SK-N-SH (cell line): ENCODE measurements around the gene ANKRD33B. TPM values are rescaled to one million over a fixed set of nuclear protein-coding genes. Genes with fewer than 3 reads are reported as not detected.

Experiments
- CTCF ChIA-PET: fragments of 300-600, 350-600 bp; formaldehyde crosslinking; extraction: SDS; loops from one replicate; lab custom pipeline; 2021; lab: Yijun Ruan, JAX
- POLR2A ChIA-PET: fragments of 350-600 bp; sonication (Branson Sonifier 250); formaldehyde crosslinking; extraction: SDS; loops from one replicate; lab custom pipeline; 2020; ENCODE audit warnings: antibody characterized with exemption, inconsistent platforms; lab: Yijun Ruan, JAX
- DNase-seq: peaks from one replicate; pipeline ENCODE4 v3.0.0; 2012
- H2AFZ ChIP-seq: fragments of 200-600 bp; sonication (generic); 2 replicates; pipeline ENCODE4 v1.8.1; 2016; ENCODE audit warnings: antibody characterized with exemption, mild to moderate bottlenecking, low read depth
- H3F3A ChIP-seq: fragments of 200-600 bp; sonication (generic); replicated peaks from 2 replicates; pipeline ENCODE3; 2016; ENCODE audit warnings: antibody characterized with exemption, mild to moderate bottlenecking; ENCODE audit not compliant: insufficient read depth
- H3K27ac ChIP-seq, 2 experiments: fragments of 200-500 bp in 1 of 2; fragments of 200-600 bp in 1 of 2; sonication (Bioruptor generic) in 1 of 2; sonication (generic), shearing (Covaris generic) in 1 of 2; 2 replicates each; pipeline versions ENCODE4 v1.5.1 to v1.6.1; 2014 to 2016; ENCODE audit warnings: low read depth in 2 of 2, inconsistent platforms in 1 of 2, low read length in 1 of 2, mild to moderate bottlenecking in 1 of 2, mixed read lengths in 1 of 2
- H3K27me3 ChIP-seq: fragments of 200-600 bp; sonication (generic), shearing (Covaris generic); 2 replicates; pipeline ENCODE4 v1.6.1; 2016; ENCODE audit warnings: mixed run types; ENCODE audit not compliant: insufficient read depth
- H3K36me3 ChIP-seq, 2 experiments: fragments of 200-500 bp in 1 of 2; fragments of 200-600 bp in 1 of 2; sonication (Bioruptor generic) in 1 of 2; sonication (generic) in 1 of 2; replicated peaks in 1 of 2; 2 replicates each; pipeline versions ENCODE3 to v1.5.1; 2014 to 2016; ENCODE audit warnings: low read length in 1 of 2, mild to moderate bottlenecking in 1 of 2; ENCODE audit not compliant: insufficient read depth in 2 of 2, control insufficient read depth in 1 of 2
- H3K4me1 ChIP-seq, 2 experiments: fragments of 200-500 bp in 1 of 2; fragments of 200-600 bp in 1 of 2; sonication (Bioruptor generic) in 1 of 2; sonication (generic), shearing (Covaris generic) in 1 of 2; 2 replicates each; pipeline versions ENCODE4 v1.5.1 to v1.6.1; 2014 to 2016; ENCODE audit warnings: low read depth in 1 of 2, low read length in 1 of 2, mixed run types in 1 of 2; ENCODE audit not compliant: insufficient read depth in 2 of 2, control insufficient read depth in 1 of 2
- H3K4me2 ChIP-seq: fragments of 200-600 bp; sonication (generic), shearing (Covaris generic); 2 replicates; pipeline ENCODE4 v1.6.1; 2017; ENCODE audit warnings: mixed run types
- H3K4me3 ChIP-seq, 2 experiments: fragments of 200-500 bp in 1 of 2; fragments of 200-600 bp in 1 of 2; sonication (Bioruptor generic) in 1 of 2; sonication (generic), shearing (Covaris generic) in 1 of 2; 2 replicates each; pipeline versions ENCODE4 v1.5.1 to v1.8.1; 2014 to 2016; ENCODE audit warnings: low read depth in 2 of 2, inconsistent platforms in 1 of 2, low read length in 1 of 2, mild to moderate bottlenecking in 1 of 2, mixed read lengths in 1 of 2, moderate library complexity in 1 of 2
- H3K79me2 ChIP-seq: fragments of 200-600 bp; sonication (generic); 2 replicates; pipeline ENCODE4 v1.8.1; 2017; ENCODE audit warnings: mild to moderate bottlenecking; ENCODE audit not compliant: insufficient read depth
- H3K9ac ChIP-seq: fragments of 200-600 bp; sonication (generic); 2 replicates; pipeline ENCODE4 v1.6.1; 2017; ENCODE audit warnings: mixed run types
- H3K9me2 ChIP-seq: fragments of 200-600 bp; sonication (generic); 2 replicates; pipeline ENCODE4 v1.6.1; 2017; ENCODE audit warnings: mixed run types
- H3K9me3 ChIP-seq: fragments of 200-600 bp; sonication (generic); 2 replicates; pipeline ENCODE4 v1.6.1; 2017; ENCODE audit warnings: mixed run types, mild to moderate bottlenecking, moderate library complexity
- H4K20me1 ChIP-seq: fragments of 200-600 bp; sonication (generic); 2 replicates; pipeline ENCODE4 v1.6.1; 2017; ENCODE audit warnings: mild to moderate bottlenecking, mixed run types; ENCODE audit not compliant: insufficient read depth
- CTCF ChIP-seq: fragments of 200-600 bp; sonication (generic); IDR thresholded peaks from 2 replicates; pipeline ENCODE4 v1.6.1; 2017; ENCODE audit warnings: antibody characterized with exemption, mild to moderate bottlenecking, moderate library complexity
- FOXJ3 ChIP-seq: sonication (generic); formaldehyde crosslinking; IDR thresholded peaks from 2 replicates; pipeline ENCODE4 v1.5.1; 2020; ENCODE audit warnings: mild to moderate bottlenecking, missing genetic modification reagents
- IRF3 ChIP-seq: fragments of 150-350 bp; IDR thresholded peaks from 2 replicates; pipeline ENCODE4 v1.6.1; 2016; ENCODE audit warnings: mild to moderate bottlenecking, low read depth, low read length
- MAX ChIP-seq: IDR thresholded peaks from 2 replicates; pipeline ENCODE4 v1.4.0; 2012; ENCODE audit warnings: low read depth
- MEF2A ChIP-seq: IDR thresholded peaks from 2 replicates; pipeline ENCODE4 v1.4.0; 2012; ENCODE audit warnings: low read depth, borderline replicate concordance
- NFIC ChIP-seq: IDR thresholded peaks from 2 replicates; pipeline ENCODE4 v1.4.0; 2012; ENCODE audit warnings: borderline replicate concordance
- POLR2AphosphoS5 ChIP-seq: IDR thresholded peaks from 2 replicates; pipeline ENCODE4 v1.6.1; 2012; ENCODE audit warnings: low read depth, low read length
- RCOR1 ChIP-seq: fragments of 150-350 bp; IDR thresholded peaks from 2 replicates; pipeline ENCODE4 v1.6.1; 2017; ENCODE audit warnings: antibody characterized with exemption, low read length
- REST ChIP-seq: IDR thresholded peaks from 2 replicates; pipeline ENCODE4 v1.6.1; 2012; ENCODE audit warnings: mild to moderate bottlenecking, low read depth, low read length, moderate library complexity
- RFX5 ChIP-seq: IDR thresholded peaks from 2 replicates; pipeline ENCODE4 v1.6.1; 2012; ENCODE audit warnings: mild to moderate bottlenecking, improper control_type of control experiment, low read length
- RXRA ChIP-seq: IDR thresholded peaks from 2 replicates; pipeline ENCODE4 v1.4.0; 2012; ENCODE audit warnings: low read depth, mild to moderate bottlenecking, borderline replicate concordance
- SIN3A ChIP-seq: IDR thresholded peaks from 2 replicates; pipeline ENCODE4 v1.6.1; 2012; ENCODE audit warnings: low read depth, mild to moderate bottlenecking, low read length, moderate library complexity, borderline replicate concordance
- SMC3 ChIP-seq: IDR thresholded peaks from 2 replicates; pipeline ENCODE4 v1.6.1; 2012; ENCODE audit warnings: low read depth, low read length, improper control_type of control experiment
- TAF1 ChIP-seq: IDR thresholded peaks from 2 replicates; pipeline ENCODE4 v1.6.1; 2012; ENCODE audit warnings: low read depth, mild to moderate bottlenecking, low read length, moderate library complexity, borderline replicate concordance
- TCF12 ChIP-seq: IDR thresholded peaks from 2 replicates; pipeline ENCODE4 v1.4.0; 2012
- TEAD4 ChIP-seq: IDR thresholded peaks from 2 replicates; pipeline ENCODE4 v1.4.0; 2012; ENCODE audit warnings: mild to moderate bottlenecking, borderline replicate concordance; ENCODE audit not compliant: insufficient read depth
- USF2 ChIP-seq: fragments of 150-350 bp; IDR thresholded peaks from 2 replicates; pipeline ENCODE4 v1.6.1; 2017; ENCODE audit warnings: antibody characterized with exemption, low read length, low read depth, borderline replicate concordance
- YY1 ChIP-seq: IDR thresholded peaks from 2 replicates; pipeline ENCODE4 v1.4.0; 2012; ENCODE audit warnings: low read depth, mild to moderate bottlenecking
- ZBTB33 ChIP-seq: IDR thresholded peaks from 2 replicates; pipeline ENCODE4 v1.4.0; 2012; ENCODE audit warnings: low read depth, borderline replicate concordance
- WGBS: methylation state at CpG from one replicate; pipeline ENCODE4 v1.1.6; 2017; ENCODE audit warnings: low lambda C conversion rate; 5-methylcytosine and 5-hydroxymethylcytosine counted together
- polyA plus RNA-seq, 3 experiments: library from polyadenylated mRNA; depleted of rRNA; stranded (reverse); fragments of >200 nt; gene quantifications; 2 replicates each; pipeline ENCODE4 v1.2.3, GENCODE V29; 2012

Gene ANKRD33B
- polyA plus RNA-seq, 1 of the 3 experiments (the other 2 are of a cell fraction), result 1.8 TPM

- TF ChIP-seq USF2 (no peak), TAF1 (no peak), NFIC (no peak), YY1 (no peak), POLR2AphosphoS5 (no peak), SIN3A (no peak), MEF2A (no peak)
- TF ChIP-seq, all 33 proteins: peak for 0
Observed at GRCh38 chr5:10586555-10586954, 22.7 kb downstream of the ANKRD33B start (continued).

GRCh38 chr5:10588109-10588775 is 24.4 kb downstream of the ANKRD33B start:
- DNase-seq, result no peak
- no peak for TF ChIP-seq NFIC
- no peak for TF ChIP-seq TEAD4
- TF ChIP-seq YY1, result no peak
- TF ChIP-seq IRF3, result no peak
- no peak for TF ChIP-seq TCF12
- TF ChIP-seq POLR2AphosphoS5, result no peak
- TF ChIP-seq FOXJ3 (CRISPR knock-in tag), result no peak
- no peak for TF ChIP-seq MEF2A
- TF ChIP-seq CTCF, result no peak
- TF ChIP-seq MAX, result no peak
- no peak for TF ChIP-seq RFX5
- TF ChIP-seq TAF1, result no peak
- TF ChIP-seq RCOR1, result no peak
- no peak for TF ChIP-seq SIN3A
- TF ChIP-seq ZBTB33, result no peak
- TF ChIP-seq REST, result no peak
- no peak for TF ChIP-seq RXRA
- TF ChIP-seq SMC3, result no peak
- Histone ChIP-seq H3K4me3 (no peak overlapping the region), H3K4me1 (peaks cover 0 to 5% of the 10 kb centered on the region in 2 experiments; a peak in 1 of 4 replicates), H2AFZ (no peak overlapping the region), H3K27me3 (no peaks in the 10 kb centered on the region), H3K9me3 (peaks cover 3% of the 10 kb centered on the region; the same call in 1 of the 2 replicates), H3K4me2 (no peak overlapping the region), H4K20me1 (peaks cover 6% of the 10 kb centered on the region; the same call in 1 of the 2 replicates), H3K27ac (no peak overlapping the region), H3K9me2 (no peaks in the 10 kb centered on the region), H3F3A (no peaks in the 10 kb centered on the region), H3K79me2 (peaks cover 22% of the 10 kb centered on the region), H3K9ac (no peak overlapping the region), H3K36me3 (no peaks in the 10 kb centered on the region)
- ChIA-PET CTCF (no interaction called here), POLR2A (no interaction called here)
- WGBS, result 93% methylated on average over 8 of the region's 8 CpGs
